ENCODE results near the gene CTNNA1.
"Not testable (repeated sequence)": the region's sequence is repeated elsewhere in the genome, so short reads cannot be mapped to it uniquely, and the experiment has no call there.

Gene CTNNA1

GRCh38 chr5:138820695-138821094 is 67.5 kb downstream of the CTNNA1 start:
- DNase-seq: no peak

- no peak for DNase-seq
Measured at GRCh38 chr5:138824516-138824915, 71.3 kb downstream of the CTNNA1 start.

GRCh38 chr5:138824924-138825863 is 72.0 kb downstream of the CTNNA1 start:
- peak in 1 of 2 donors; percentile 30 for DNase-seq

GRCh38 chr5:138828556-138828955 is 75.3 kb downstream of the CTNNA1 start:
- no peak for DNase-seq

GRCh38 chr5:138829341-138829740 is 76.1 kb downstream of the CTNNA1 start:
- DNase-seq: no peak

- DNase-seq: no peak
Measured at GRCh38 chr5:138831703-138832102, 78.5 kb downstream of the CTNNA1 start.

GRCh38 chr5:138832218-138832617 is 79.0 kb downstream of the CTNNA1 start:
- no peak for DNase-seq

- no peak for DNase-seq
Measured at GRCh38 chr5:138833080-138833479, 79.9 kb downstream of the CTNNA1 start.

- DNase-seq: no peak
Measured at GRCh38 chr5:138833726-138834480, 80.7 kb downstream of the CTNNA1 start.

- not testable (repeated sequence) for DNase-seq
Measured at GRCh38 chr5:138834853-138835252, 81.6 kb downstream of the CTNNA1 start.

- DNase-seq: no peak
Measured at GRCh38 chr5:138837160-138837559, 83.9 kb downstream of the CTNNA1 start.

- DNase-seq: no peak
Measured at GRCh38 chr5:138840103-138840502, 86.9 kb downstream of the CTNNA1 start.

GRCh38 chr5:138841531-138841930 is 88.3 kb downstream of the CTNNA1 start:
- DNase-seq: no peak

- no peak for DNase-seq
Measured at GRCh38 chr5:138843316-138844124, 90.3 kb downstream of the CTNNA1 start.

GRCh38 chr5:138844125-138844461 is 90.9 kb downstream of the CTNNA1 start:
- no peak for DNase-seq

GRCh38 chr5:138844812-138845513 is 91.7 kb downstream of the CTNNA1 start:
- no peak for DNase-seq

- no peak for DNase-seq
Measured at GRCh38 chr5:138849439-138849838, 96.2 kb downstream of the CTNNA1 start.

- DNase-seq: no peak
Measured at GRCh38 chr5:138849882-138850281, 96.7 kb downstream of the CTNNA1 start.

- DNase-seq: no peak
Measured at GRCh38 chr5:138850865-138851435, 97.7 kb downstream of the CTNNA1 start.

- DNase-seq: no peak
Measured at GRCh38 chr5:138853132-138853531, 99.9 kb downstream of the CTNNA1 start.

GRCh38 chr5:138867011-138867410 is 113.8 kb downstream of the CTNNA1 start:
- no peak for DNase-seq

- DNase-seq: no peak
Measured at GRCh38 chr5:138869038-138869437, 115.8 kb downstream of the CTNNA1 start.

All from hippocampal formation (tissue), 2 donors.